NCI-H226 (cell line): ENCODE results near the gene RAB6B.
A peak's percentile ranks its signal among the peaks of the same experiment; 100 is the strongest.

Experiments
- DNase-seq: peaks from one replicate; pipeline ENCODE4 v3.0.0-alpha.2; 2015

RAB6B gene

DNA sequence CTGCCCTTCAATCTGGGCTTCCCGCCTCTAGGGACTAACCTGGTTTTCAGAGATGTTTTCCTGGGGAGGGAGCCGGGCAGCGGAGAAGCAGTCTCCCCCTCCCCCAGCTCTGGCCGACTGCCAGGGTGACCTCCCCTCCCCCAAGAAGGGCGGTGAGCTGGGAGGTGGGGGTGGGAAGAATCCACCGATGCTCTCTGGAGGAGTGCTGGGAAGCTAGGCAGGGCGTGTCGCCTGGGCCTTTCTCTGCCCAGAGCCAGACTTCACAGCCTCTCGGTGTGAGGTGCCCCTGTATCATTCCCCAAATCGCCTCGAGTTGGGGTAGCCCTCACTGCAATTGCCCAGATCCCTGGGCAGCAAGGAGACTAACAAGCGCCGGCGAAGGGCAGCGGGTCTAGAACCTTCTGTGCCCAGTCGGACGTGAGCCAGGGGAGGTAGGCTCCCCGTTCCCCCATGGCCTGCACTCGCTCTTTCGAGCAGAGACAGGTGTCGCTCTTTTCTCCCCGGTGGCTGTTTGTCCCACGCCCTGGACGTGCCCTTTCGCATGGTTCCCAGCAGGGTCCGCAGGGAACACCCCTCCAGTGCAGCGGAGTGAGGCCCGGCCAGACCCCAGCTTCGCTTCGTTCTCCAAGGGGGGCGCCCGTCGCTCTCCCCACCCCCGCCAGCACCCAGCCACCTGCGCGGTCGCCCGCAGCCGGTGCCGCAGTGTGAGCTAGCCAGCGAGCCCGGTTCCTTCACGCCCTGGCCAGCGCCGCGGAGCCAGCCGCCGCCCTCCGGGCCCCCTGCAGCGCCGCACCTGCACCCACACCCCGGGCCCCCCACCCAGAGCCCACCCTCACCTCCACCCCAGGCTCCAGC is 1.1 kb downstream of the RAB6B start:
- no peak for DNase-seq

DNA sequence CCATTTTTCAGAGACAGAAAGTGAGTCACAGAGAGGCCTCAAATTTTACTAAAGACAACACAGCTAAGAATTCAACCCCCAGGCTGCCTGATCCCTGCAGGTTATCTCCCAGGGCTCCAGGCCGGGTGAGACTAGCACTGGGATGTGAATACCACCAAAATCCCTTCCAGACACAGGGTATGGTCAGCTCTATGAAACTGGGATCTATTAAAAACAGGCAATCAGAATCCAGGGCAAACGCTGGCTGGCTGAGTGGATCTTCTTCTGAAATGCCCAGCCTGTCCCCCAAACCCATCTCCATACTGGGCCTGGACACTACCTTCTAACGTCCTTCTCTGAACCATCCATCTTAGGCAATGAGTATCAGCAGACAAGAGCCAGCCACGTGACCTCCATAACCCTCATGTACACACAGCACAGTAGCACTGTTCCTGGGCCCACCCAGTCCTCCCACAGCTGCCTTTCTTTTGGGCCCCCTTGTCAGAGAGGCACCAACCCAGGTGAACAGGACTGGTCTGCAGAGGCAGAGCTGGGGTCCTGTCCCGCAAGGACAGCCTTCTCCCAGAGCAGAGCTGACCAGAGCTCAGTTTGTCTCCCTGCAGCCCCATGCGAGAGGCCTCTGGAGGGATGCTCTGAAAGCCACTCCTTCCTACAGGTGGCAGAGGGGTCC is 1.9 kb downstream of the RAB6B start:
- DNase-seq: no peak

DNA sequence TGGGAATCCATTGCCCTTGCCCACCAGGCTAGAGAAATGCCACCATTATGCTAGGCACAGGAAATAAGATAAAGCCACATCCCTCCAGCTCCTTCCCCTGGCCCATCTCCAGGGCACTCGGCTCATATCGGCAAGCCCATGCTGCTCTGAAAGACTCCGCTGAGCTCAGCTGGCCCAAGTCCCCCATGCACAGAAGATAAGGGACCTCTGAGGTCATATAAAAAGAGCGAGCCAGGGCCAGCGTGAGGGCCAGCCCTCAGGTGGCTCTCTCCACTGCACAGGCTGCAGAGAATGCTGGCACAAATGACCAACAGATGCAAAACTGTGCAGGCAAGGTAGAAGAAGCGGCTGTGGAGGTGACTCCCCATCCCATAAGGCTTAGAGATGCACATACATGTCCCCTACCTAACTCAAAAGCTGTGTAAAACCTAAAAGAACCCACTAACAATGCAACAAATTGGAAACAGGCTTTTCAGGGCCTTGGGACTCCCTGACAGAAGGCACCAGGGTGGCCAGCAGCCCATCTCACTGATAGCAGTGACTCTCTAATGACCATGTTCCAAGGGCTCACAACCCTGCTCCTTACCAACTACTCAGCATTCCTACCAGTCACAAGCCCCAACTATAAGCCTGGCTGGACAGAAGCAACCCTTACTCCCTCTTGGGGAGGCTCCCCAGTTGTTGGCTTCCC is 3.0 kb downstream of the RAB6B start:
- DNase-seq: no peak

DNA sequence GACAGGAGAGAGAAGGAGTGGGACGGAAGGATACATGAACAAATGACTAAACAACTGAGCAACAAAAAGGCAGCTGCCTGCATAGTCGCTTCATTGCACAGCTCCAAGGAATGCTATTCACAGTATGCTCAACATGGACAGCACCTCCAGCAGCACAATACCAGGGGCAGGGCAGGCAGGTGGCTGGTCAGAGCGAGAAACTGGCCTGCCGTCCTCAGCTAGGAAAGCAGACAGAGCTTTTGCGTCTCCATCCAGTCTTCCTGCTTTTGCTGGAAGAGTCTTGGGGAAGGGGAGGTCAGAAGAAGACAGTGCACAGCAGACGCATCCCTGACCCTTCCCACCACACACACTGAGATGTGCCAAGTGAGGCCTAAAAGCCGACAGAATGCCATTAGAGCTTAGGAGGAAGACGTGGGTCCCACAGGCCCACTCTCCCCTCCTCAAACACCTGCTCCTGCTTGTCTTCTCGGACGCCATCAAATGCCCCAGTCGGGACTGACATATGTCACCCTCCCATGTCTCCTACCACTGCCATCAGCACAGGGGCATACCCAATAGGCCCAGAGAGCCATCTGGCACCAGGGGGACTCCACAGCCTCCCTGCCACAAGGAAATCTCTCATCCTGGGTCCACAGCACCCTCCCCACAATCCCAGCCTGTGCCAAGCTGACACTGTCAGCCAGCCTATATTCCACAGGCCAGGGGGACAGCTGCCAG is 3.9 kb downstream of the RAB6B start:
- no peak for DNase-seq

DNA sequence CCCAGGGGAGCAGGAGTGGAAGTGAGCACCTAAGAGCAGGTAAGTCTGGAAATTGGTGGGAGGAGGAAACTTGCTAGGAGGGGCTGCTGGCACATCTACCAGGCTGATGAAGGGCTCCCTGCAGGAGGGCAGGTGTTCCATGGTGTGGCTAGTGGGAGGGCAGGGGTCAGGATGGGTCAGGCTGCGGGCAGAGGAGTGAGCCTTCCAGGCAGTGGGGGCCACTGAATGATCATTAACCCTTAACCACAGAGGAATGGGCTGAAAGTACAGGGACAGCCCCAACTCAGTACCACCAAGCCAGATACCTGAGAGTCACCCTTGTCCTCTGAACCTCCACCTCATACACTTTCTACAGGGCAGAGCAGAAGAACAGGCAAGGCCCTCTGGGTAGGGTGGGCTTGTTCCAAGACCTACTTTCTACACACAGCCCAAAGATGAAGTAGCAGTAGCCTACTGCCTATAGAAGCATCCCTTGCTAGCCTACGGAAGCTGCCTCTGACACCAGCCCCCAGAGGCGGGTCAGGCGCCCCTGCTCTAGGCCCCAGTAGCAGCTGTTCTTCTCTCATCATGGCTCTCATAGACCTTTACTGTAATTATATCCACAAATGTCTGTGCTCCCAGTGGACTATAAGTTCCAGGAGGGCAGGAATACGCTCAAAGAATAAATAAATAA is 4.6 kb downstream of the RAB6B start:
- DNase-seq: no peak

DNA sequence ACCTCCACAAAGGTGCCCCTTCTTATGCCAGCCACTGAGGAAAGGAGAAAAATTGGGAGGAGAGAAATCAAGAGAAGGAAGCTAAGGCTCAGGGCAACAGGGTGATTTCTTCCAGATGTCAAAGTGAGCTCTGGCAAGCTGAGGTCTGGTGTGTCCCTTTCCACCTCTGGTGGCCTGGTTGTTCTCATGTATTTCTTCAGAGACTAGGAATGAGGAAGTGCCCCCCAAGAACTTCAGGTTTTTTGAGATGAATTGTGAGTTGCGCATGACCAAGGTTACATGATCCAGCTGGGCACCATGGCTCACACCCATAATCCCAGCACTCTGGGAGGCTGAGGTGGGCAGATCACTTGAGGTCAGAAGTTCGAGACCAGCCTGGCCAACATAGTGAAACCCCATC is 5.6 kb downstream of the RAB6B start:
- DNase-seq: no peak

DNA sequence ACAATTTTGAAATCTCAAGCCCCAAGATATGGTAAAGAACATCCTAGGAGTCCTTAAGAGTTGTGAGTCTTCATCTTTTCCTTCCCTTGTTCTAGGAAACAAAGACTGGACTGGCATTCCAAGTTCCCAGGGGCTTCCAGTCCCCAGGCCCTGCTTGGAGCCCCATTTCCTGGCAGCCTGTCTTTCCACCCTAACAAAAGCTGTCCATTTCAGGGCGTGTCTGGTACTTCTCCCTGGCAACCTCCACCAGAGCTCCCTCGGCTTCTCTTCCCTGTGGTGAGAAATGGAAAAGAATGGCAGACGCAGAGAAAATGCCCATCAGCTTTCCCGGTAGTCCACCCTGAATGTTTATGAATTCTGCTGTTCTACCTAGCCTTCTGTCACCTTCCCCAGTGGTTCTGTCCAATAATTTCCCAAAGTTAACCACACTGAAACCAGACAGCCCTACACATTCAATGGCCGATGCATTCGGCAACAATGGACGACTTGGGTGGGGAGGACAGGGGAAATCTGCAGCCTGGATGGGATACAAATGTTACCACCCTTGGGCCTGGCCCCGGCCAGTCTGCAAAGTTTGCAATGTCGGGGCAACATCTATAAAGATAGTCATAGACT is 6.8 kb downstream of the RAB6B start:
- DNase-seq: no peak

DNA sequence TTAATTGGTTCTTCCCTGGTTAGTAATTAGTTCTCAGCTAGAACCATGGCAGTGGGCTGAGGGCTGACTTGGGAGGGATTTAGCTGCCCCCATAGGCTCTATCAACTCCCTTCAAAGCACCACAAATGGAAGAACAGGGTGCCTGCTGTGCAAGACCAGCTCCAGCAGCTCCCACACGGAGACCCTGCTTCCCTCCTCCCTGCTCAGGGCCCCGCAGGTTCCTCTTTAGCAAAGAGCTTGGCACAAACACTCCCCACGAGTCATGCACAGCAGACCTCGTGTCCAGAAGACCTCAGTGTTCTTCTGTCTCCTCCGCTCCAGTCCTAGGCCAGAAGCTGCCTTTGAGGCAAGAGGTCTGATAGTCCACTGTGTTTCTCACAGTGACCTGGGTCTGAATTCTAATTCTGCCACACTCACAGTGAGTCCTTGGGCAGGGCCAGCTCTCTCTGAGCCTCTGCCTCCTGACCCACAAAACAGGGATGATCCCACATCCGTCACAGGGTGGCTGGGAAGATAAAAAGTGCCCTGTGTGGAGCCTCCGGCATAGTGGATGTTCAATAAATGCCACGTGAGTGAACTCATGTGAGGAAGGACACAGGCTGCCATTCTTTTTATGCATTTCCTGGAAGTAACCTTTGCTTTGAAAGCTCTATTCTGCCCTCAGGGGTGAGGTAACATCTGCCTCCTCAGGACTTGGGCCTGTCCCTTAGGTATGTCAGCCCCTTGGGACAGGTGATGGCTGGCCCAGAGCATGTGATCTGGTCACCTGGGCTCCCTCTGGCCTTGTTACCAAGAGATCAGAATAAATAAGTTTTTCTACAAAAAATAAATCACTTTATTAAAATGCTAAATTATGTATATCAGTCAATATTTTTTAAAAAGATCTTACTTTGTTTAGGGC is 7.6 kb downstream of the RAB6B start:
- DNase-seq: peak; percentile 21

DNA sequence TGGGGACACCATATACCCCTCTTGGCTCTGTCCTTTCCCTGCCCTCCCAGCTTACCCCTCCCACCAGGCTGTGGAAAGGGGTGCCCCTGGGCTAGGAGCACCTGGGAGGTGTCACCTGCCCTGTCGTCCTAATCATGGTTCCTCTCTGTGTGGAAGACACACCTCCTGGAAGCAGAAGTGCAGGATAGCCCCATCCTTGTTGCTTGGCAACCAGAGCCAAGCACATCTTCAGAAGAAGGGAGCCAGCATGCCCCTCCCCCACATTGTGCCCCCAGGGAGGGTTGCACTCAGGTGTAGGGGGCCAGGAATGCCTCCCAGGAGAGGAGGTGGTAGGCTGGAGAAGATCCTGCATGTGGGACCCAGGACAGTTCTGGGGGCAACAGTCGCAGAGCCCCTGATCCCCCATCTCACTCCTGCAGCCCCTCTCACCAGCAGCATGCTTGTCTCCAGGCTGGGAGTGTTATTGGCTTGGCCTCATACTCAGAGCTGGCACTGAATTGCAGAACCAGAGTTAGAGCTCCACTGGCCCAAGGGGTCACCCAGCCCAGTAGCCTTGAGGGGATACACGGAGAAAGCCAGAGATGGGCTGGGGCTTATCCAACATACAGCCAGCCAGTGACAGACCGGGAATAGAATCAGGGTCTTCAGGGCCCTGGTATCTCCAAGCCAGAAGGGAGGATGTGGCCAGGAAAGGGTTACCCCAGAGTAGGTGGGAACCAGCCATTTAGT is 8.4 kb downstream of the RAB6B start:
- DNase-seq: no peak

DNA sequence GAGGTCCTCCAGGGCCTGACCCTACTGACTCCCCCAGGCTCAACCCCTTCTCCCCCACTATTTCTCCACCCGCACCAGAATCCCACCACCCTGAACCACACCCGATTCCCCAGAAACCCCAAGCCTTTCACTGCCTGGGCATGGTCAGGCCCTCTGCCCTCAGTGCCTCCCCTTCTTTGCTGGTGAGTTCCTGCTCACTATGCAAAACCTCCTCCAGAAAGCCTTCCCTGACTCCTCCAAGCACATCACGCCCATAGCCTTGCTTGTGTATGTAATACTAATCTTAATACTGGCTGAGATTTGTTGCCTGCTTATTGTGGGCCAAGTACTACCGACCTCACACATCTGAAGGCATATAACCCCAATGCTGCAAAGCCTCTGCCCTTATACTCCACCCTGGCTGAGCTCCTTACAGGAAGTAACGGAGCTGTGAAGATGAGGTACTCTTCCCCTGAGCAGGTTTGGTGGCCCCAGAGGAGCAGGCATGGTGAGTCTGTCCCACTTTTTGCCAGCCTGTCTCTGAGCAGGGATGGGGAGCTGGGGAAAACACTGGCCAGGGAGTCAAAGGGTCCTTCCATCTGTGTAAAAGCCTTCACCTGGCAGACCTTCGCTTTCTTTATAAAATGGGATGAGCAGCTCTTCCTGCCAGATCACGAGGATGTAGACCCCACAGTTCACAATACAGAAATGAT is 9.5 kb downstream of the RAB6B start:
- DNase-seq: no peak

DNA sequence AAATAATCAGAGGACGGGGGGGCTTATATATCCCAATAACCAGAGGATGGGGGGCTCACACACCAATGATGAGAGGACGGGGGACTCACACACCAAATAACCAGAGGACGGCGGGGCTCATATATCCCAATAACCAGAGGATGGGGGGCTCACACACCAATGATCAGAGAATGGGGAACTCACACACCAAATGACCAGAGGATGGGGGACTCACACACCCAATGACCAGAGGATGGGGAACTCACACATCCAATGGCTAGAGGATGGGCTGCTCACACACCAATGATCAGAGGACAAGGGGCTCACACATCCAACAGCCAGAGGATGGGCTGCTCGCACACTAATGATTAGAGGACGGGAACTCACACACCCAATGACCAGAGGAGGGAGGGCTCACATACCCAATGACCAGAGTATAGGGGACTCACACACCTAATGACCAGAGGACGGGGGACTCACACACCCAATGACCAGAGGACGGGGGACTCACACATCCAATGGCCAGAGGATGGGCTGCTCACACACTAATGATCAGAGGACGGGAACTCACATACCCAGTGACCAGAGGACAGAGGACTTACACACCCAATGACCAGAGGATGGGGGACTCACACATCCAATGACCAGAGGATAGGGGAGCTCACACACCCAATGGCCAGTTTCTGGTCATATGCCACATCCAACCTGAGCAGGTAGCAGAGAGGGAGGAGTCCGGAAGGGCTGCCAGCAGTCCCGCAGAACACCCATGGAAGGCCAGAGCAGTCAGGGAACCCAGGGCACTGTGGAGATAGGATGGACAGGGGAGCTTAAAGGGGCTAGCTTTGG is 10.6 kb downstream of the RAB6B start:
- DNase-seq: no peak

DNA sequence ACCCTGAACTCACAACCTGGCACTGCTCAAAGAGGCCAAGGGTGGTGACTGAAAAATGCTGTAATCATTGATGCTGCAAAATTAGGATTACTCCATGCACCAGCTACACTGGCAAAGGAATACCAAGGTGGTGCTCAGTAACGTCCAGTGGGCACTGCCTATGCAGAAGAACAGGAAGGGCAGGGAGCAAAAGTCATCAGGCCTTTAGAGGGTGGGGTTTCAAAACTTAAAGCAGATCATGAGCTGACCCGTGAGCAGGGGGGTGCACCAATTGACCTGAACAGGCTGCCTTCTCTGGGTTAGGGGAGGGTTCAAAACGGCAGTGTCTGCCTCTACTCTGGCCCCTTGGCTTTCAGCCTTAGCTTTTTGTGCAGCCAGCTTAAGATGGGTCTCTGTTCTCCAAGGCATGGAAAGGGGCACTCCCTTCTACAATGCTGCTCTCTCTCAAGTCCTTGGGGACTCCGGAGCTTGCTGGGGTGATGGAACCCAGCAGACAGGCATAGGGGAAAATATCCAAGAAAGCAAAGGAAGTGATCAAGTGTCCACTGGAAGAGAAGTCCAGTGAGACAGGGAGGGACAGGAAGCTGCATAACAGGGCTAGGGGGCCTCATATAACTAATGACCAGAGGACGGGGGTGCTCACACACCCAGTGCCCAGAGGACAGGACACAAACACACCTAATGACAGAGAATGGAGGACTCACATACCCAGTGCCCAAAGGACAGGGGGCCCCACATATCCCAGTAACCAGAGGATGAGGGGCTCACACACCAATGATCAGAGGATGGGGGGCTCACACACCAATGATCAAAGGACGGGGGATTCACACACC is 11.4 kb downstream of the RAB6B start:
- DNase-seq: no peak

DNA sequence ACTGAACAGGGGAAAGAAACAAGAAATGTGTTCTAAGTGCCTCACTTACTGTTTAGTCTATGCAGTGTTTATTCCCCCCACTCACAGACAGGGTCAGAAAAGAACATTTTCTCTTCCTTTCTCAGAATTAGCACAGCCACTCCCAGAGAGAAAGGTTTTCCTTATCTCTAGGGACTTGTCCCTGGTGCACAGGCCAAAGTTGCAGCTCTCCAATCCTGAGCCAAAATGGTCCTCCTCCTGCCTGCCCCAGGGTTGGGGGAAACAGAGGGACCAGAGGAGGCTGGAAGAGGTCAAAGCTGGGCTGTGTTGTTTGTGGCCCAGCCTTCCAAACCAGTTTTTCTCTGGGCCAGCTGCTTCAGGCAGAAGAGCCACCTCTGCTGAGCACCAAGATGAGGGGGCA is 12.0 kb downstream of the RAB6B start:
- DNase-seq: no peak

DNA sequence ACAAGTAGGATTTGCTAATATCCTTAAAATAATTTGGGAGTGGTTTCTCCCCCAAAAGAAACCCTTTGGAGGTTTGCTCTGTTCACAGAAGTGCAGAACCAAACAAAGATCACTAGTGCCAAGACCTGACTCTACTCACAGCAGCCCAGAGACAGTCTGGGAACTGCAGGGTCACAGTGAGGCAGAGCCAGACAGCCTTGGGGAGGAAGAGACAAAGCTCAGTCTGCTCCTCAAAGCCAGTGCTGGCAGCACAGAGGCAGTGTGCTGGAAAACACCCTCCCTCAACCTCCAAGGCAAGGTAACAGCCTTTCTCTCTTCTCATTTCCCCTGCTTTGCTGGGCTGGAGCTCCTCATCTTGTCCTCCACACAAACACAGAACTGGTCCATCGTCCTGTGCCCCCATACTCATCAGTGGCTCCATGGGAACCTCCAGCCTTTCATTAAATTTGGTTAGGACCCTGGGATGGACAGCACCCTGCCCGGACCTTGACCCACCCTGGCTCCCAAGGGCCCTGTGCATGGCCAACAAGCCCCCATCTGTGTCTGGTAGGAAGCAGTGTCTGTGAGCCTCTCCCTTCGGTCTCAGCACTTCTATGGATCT is 12.6 kb downstream of the RAB6B start:
- no peak for DNase-seq

DNA sequence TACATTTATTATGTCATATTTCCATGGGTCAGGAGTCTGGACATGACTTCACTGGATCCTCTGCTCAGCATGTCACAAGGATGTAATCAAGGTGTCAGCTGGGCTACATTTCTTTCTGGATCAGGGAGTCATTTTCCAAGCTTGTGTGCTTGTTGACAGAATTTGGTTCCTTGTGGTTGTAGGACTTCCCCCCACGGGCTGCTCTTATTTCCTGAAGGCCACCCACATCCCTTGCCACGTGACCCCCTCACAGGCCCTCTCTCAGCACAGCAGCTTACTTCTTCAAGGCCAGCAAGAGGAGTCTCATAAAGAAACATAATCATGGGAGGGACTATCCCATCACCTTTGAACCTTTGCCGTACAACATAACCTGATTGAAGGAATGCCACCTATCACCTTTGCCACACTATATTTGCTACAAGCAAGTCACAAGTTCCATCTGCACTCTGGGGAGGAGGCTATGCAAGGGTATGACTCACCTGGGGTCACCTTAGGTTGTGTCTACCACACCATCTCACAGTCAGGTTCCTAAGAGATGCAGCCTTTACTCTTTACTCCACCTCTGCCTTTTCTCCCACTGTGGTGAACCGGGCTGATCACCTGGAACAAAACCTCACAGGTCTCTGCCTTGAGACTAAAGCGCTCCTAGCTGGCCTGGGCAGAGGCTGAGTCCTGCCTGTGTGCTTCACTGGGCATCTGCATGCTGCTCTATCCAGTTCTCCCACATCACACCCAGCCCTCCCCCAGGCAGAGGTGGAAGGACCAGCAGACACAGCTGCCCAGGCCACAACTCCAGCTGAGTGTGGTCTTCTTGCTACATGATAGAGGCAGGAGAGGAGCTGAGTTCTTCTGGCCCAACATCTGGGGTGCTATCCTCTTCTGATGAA is 13.5 kb downstream of the RAB6B start:
- no peak for DNase-seq

DNA sequence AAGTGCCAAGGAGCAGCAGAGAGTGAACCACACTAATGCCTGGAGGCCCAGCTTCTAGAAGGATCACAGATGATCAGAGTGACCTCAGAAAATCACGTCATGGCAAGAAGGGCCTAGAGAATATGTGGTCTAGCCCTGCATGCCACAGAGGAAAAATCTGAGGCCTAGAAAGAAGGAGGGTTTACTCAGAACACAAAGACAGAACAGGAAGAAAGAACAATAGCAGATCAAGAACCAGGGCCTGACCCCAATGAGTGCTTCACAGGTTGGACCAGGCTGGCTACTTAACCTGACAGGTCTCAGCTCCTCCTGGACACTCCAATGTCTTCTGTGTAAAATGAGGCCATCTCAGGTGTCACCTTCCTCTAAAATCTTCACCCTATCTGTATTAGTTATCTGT is 14.2 kb downstream of the RAB6B start:
- no peak for DNase-seq
